HG03457 (cell line): Measurements from ENCODE around the gene MAP3K13.
"Not testable (repeated sequence)": the region's sequence is repeated elsewhere in the genome, so short reads cannot be mapped to it uniquely, and the experiment has no call there.

Experiments used
- ATAC-seq: cut with Tn5 transposase; IDR thresholded peaks from one replicate; pipeline ENCODE4 v1.9.1; 2021; ENCODE audit warnings: moderate number of reproducible peaks; ENCODE audit not compliant: unreplicated experiment

MAP3K13 gene

DNA sequence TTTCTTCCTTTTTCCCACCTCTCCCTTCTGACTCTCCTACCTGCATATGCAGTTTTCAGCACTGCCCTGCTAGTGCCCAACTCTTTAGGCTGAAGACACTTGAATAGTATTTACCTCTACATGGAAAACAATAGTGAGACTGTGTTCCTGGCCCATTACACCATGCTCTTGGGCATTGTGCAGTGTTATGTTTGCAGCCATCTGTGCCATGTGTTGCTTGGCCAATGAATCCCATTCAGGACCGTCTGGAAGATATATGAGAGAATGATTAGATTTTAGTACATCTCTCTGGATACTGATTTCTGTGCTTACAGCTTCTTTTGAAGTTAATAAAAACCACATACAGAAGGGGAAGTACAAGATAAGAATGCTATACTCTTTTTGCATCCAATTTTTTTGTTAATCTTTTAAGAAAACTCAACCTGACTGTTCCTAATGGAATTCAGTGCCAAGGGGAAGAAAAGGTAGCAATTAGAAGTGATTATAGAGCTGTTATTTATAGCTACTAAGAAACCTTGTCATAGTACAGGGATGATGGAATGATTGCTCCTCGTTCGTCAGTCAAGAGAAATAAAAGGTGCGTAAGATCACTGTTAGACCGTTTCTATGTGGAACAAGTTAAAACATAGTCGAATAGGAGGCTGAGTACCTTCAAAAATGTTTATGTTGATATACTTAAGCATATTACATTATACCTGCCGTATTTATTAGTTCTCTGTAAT is 77.0 kb downstream of the MAP3K13 start:
- no peak for ATAC-seq

DNA sequence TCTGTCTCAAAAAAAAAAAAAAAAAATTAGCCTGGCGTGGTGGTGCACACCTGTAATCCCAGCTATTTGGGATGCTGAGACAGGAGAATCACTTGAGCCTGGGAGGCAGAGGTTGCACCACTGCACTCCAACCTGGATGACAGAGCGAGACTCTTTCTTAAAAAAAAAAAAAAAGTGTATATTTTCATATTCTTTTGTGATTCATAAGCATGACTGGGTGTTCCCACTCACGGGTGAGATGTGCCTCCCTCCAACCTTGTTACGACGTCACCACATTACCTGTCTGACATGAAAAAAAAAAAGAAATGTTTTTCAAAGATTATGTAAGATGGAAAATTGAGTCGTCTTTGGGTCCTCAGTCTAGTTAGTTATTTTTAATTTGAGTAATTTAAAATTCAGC is 79.1 kb downstream of the MAP3K13 start:
- no peak for ATAC-seq

DNA sequence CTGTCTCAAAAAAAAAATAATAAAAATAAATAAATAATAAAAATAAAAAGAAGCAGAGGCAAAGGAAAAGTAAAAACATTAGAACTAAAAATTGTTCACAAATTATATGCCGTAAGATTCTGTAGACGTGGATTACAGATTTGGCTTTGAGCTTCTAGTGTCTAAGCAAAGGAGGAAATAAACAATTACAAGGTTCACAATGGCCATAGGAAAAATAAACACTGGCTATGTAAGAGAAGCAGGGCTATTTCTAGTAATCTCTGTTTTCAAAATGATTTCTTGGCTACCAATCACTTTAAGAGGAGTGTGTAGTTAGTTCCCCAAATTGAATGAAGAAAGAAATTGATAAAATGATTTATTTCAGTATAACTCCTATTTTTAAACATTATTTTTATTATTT is 81.4 kb downstream of the MAP3K13 start:
- no peak for ATAC-seq

DNA sequence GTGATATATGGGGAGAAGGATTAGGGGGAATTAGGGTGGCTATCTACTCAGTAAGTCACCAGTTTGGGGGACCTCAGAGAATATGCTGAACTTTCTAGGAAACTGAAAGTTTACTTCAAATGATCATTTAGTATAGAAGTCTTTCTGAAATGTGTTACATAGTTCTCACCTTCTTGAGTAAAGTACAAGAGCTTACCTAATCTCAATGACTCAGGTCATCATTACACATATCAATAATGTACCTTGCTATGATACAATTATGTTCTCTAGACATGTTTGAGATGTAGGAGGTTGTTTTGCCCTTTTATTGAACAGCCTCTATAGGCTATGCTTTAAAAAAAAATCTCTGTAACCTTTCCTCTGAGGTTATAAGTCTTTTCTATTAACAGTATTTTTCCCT is 85.2 kb downstream of the MAP3K13 start:
- no peak for ATAC-seq

DNA sequence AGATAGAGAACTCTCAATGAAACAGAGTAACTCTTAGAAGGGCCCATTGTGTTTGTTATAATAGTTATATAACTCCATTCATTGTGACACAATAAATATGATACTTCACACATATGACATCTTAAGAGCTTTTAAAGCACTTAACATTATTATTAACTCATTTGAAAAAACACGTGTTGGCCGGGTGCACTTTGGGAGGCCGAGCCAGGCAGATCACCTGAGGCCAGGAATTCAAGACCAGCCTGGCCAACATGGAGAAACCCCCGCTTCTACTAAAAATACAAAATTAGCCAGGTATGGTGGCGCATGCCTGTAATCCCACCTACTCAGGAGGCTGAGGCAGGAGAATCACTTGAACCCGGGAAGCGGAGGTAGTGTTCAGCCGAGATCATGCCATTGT is 88.5 kb downstream of the MAP3K13 start:
- ATAC-seq = not testable (repeated sequence)

DNA sequence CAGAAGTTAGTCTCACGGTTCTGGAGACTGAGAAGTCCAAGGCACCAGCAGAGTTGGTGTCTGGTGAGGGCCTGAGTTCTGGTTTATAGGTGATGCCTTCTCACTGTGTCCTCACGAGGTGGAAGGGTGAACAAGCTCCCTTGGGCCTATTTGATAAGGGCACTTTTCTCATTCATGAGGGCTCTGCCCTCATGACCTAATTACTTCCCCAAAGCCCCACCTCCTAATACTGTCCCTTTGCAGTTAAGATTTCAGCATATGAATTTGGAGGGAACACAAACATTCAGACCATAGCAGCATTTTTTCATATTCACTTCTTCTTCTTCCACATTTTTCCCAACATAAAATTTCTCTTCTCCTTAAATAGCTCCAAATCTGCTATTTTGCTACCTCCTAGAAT is 94.4 kb downstream of the MAP3K13 start:
- ATAC-seq = no peak

DNA sequence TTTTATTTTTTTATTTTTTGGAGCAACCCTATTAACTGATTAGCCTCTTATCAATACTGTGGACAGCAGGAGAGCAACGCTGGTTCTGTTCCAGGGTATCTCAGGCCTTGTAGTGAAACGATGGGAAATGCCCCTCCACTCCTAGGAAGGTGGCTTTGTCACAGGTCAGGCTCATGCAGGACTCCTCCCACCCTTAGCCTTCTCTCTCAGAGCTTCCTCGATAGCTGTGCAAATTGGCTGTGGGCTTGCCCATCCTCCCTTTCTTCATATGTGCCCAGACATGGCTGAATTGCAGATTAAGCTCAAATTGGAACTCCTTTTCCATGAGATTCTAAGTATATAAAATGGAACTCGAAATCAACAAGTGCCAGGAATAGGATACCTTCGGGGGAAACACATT is 97.4 kb downstream of the MAP3K13 start:
- ATAC-seq = no peak

DNA sequence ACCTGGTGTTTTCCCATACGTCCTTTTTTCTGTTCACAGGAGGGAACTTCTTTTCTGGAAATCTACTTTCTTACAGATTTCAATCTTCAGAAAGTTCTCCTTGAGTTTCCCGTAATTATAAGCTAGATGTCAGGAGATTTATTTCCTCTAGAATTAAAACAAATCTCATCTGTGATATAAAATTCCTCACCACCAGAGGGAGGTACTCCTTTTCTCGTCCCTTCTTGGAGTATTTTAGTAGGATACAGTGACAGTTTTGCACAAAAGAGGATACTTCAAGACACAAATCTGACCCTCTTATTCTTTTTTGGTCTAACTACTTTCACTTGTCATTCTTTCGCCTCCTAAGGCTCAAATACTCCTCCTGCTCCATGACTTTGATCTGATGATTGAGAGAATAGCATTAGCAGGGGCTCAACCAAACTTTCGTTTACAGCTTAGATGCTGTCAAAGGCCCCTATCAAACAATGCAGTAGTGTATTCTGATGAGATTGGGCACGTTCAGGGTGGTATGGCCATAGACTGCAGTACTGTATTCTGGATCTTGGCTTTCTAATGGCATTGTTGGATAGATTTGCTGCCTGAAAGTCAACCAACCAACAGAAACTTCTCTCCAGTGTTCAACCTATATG is 97.9 kb downstream of the MAP3K13 start:
- no peak for ATAC-seq

DNA sequence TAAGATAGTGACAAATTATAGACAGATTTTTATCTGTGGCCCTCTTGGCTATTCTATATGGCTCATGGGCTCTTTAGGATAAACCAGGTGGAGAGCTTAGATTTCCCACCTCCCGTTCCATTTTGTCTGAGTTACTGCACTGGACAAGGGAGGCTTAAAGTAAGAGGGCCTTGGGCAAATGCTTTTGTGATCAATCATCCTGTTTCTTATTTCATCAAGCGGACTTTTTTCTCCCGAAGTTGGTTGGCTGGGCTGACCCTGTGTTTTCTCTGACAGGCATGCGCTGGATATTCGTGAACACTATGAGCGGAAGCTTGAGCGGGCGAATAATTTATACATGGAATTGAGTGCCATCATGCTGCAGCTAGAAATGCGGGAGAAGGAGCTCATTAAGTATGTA is 102.5 kb downstream of the MAP3K13 start:
- ATAC-seq = no peak

DNA sequence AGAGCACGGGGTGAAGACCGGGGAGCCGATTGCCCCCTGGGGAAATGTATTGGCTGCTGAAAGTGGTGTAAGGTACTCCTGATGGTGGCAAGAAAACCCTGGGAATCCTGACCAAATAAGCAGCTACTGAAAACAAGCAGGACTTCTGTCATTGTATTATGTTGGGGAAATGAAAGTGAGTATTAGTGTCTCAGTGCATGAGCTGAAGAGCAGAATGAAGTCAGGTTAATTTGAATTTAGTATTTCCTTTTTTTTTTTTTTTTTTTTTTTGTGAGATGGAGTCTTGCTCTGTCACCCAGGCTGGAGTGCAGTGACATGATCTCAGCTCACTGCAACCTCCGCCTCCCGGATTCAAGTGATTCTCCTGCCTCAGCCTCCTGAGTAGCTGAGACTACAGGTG is 103.2 kb downstream of the MAP3K13 start:
- not testable (repeated sequence) for ATAC-seq

DNA sequence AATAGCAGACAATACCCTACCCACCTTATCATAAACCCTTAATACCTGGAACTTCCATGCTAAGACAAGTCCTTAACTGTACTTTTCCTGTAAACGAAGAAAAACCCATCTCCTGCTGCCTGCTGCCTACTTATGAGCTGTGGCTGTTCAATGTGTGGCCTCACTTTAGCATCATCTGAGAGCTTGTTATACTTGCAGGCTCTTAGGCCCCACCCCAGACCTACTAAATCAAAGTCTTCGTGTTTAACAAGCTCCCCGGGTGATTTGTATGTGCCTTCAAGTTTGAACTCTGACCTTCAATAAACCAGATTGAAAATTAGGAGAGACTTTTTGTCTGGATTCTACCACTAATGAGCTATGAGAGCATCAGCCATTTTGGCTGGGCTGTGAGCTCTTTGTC is 106.6 kb downstream of the MAP3K13 start:
- ATAC-seq = no peak

DNA sequence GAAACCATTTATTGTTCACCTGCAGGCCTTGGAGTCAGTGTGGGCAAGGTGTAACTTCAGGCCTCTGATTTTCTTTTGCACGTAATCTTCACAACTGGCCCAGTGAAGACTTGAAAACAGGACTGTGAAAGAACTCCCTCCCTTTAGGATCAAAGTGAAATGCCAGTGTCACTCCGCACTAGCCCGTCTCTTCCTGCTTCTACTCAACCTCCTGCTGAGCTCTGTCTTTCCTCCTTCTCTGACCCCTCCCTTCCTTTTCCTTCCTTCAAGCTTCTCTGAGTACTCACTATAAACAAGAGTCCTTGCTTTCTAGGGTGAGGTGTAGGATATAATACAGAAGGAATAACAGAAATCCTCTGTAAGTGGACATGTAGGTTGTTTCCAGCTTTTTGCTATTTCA is 107.4 kb downstream of the MAP3K13 start:
- no peak for ATAC-seq

DNA sequence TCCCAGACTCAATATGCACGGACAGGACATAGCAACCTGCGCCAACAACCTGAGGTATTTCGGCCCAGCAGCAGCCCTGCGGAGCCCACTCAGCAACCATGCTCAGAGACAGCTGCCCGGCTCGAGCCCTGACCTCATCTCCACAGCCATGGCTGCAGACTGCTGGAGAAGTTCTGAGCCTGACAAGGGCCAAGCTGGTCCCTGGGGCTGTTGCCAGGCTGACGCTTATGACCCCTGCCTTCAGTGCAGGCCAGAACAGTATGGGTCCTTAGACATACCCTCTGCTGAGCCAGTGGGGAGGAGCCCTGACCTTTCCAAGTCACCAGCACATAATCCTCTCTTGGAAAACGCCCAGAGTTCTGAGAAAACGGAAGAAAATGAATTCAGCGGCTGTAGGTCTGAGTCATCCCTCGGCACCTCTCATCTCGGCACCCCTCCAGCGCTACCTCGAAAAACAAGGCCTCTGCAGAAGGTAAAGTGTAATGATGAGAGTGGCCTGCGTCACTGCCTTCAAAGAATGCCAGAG is 110.4 kb downstream of the MAP3K13 start:
- ATAC-seq = no peak

DNA sequence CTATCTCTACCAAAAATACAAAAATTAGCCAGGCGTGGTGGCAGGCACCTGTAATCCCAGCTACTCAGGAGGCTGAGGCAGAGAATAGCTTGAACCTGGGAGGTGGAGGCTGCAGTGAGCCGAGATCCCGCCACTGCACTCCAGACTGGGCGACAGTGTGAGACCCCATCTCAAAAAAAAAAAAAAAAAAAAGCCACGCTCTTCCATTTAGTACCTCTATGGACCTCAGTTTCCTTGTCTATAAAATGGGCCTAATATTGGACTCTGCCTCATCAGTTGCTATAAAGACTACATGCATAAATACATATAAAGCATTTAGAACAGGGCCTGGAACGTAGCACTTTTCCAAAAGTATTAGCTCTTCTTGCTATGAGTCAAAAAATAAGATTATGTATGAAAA is 112.0 kb downstream of the MAP3K13 start:
- ATAC-seq = not testable (repeated sequence)

DNA sequence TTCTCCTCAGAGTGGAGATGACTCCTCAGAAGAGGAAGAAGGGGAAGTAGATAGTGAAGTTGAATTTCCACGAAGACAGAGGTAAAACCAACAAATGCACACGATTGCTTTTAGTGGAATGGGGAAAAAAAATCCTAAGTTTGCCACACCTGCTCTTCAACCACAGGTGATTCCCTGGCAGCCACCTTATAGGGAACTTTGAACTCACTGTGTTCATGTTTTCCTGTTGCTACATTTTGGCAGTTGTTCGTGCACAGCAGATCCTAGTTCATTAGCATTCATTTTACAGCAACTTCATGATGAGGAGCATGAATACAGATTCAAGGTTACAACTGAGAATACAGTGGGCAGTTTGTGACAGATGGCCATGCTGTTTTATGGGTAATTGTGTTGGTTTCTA is 114.4 kb downstream of the MAP3K13 start:
- ATAC-seq = no peak

DNA sequence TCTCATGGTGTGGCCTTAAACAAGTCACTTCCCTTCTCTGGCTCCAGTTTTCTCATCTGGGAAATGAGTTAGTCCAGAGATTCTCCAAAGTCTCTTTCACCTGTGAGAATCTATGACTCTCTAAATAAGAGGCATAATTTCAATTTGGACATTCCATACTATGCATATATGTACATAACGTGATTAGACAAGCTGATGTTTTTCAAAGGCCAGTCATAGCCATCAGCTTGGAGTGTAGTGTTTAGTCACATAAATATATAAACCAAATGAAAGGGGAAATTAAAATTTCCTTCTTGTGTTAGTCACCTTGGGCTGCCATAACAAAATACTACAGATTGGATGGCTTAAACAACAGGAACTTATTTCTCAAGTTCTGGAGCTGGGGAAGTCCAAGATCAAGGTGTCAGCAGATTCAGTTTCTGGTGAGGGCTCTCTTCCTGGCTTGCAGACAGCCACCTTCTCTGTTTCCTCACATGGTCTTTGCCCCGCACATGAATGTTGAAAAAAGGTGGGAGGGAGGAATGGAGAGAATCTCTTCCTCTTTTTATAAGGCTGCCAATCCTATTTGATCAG is 116.5 kb downstream of the MAP3K13 start:
- ATAC-seq = no peak

DNA sequence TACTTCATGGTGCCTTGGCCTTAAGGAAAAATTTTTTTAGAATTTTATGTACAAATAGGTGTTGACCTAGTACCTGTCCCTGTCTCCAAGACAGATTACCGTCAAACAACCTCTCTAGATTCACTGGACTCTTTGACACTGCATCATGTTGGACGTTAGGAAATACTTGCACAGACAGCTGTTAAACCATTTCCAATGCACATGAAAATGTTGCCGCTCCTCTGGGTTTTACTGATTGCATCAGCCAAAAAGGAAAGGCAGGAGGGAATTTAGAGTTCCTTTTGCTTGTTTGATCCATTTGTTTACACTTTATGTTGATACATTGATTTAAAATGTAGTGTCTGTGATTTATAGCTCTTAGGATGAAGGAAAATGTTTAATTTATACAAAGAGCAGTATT is 121.4 kb downstream of the MAP3K13 start:
- no peak for ATAC-seq

DNA sequence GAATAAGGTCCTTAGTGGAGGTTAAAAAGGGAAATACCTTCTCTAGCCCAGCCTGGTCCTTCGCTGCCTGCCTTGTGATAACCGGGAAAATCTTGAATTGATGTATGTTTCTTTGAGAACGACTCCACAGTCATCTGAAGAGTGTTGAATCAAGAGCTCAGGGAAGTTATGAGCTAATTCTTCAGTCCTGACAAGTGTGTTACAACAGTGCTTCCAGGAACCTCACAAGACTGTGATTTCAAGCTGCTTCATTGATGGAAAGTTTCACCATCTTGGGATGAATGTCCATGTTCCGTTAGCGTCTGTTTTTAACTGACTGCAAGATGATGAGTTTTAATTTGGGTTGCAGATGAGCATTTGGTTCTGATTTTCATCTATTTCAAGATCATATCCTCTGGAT is 123.5 kb downstream of the MAP3K13 start:
- ATAC-seq = no peak

DNA sequence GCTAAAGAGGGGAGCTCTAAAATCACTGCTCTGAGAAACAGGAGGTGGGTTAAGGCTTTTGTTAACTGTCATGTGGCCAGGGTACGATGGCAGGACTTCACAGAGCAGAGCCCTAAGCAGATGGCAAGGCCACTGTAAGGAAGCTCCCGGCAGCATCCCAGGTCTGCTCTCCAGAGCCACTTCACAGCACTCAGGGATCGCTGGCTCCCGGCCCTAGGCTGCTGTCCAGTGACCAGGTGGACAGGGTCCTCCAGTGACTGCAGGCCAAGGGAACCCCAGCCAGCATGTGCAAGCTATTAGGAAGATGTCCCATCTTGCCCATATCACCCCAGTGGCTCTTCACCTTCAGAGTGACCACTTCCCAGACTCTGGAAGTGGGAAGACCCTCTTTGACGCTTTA is 125.5 kb downstream of the MAP3K13 start:
- ATAC-seq = no peak

DNA sequence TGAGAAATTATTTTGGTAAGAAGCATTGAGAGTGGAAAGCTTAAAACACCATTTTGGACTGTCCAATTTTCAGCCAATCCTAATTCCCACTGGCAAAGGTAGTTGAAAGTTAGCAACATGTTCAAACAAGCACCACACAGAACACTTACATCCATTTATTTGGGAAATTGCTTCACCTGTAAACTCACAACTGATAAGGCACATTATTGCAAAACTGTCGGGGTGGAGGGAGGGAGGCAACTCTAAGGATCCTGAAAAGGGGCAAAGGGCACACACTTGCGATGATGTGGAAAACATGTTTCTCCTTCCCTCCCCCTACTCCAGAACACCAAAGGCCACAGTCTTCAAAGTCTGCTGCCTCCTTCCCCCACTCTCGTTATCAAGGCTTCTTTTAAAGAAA is 126.5 kb downstream of the MAP3K13 start:
- ATAC-seq = no peak

DNA sequence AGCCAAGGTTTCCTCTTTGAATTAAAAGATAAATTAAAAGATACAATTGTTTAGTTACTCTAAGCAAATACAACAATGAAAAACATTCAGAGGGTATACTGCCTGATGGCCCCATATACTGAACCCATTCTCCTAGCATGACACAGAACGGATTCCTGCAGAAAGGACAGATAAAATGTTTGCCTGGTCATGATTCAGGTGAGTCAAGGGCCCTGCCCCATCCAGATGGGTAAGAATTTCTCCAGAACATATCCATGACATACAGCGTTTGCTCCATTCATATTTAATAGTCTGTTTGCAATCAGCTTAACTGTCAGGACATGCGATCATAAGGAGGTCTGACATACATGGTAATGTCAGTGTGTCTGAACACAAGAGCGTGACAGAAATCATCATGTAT is 127.3 kb downstream of the MAP3K13 start:
- no peak for ATAC-seq
